HepG2 (cell line): Measurements from ENCODE around the gene PPCS. TPM values are rescaled to one million over a fixed set of nuclear protein-coding genes. Genes with fewer than 3 reads are reported as not detected.

Experiments used
- BHLHE40 ChIP-seq: IDR thresholded peaks from 2 replicates; pipeline ENCODE4 v1.6.1; 2011; ENCODE audit warnings: low read length, improper control_type of control experiment
- ELF3 ChIP-seq: IDR thresholded peaks from 2 replicates; pipeline ENCODE4 v1.6.1; 2016; ENCODE audit warnings: missing genetic modification reagents, missing compliant biosample characterization
- FOXK2 ChIP-seq: fragments of 450-650 bp; IDR thresholded peaks from 2 replicates; pipeline ENCODE4 v1.6.1; 2016
- IRF2 ChIP-seq: IDR thresholded peaks from 2 replicates; pipeline ENCODE4 v1.6.1; 2018; ENCODE audit warnings: missing genetic modification reagents, missing compliant biosample characterization
- ISX ChIP-seq: sonication (generic); formaldehyde crosslinking; conservative IDR thresholded peaks from 2 replicates; pipeline ENCODE4 v1.5.0; 2020; ENCODE audit warnings: missing genetic modification reagents
- KMT2A ChIP-seq: sonication (generic); formaldehyde crosslinking; IDR thresholded peaks from 2 replicates; pipeline ENCODE4 v1.4.0; 2020; ENCODE audit warnings: missing genetic modification reagents
- MTF1 ChIP-seq: sonication (generic); formaldehyde crosslinking; IDR thresholded peaks from 2 replicates; pipeline ENCODE4 v1.5.0; 2020; ENCODE audit warnings: missing genetic modification reagents
- MYC ChIP-seq: sonication (generic); formaldehyde crosslinking; IDR thresholded peaks from 2 replicates; pipeline ENCODE4 v1.9.0; 2021; ENCODE audit warnings: missing genetic modification reagents, borderline replicate concordance
- NFE2L1 ChIP-seq: sonication (generic); formaldehyde crosslinking; IDR thresholded peaks from 2 replicates; pipeline ENCODE4 v1.4.0; 2020; ENCODE audit warnings: missing genetic modification reagents, mild to moderate bottlenecking, borderline replicate concordance
- NFIB ChIP-seq: sonication (generic); formaldehyde crosslinking; IDR thresholded peaks from 2 replicates; pipeline ENCODE4 v1.9.0; 2021; ENCODE audit warnings: missing genetic modification reagents, mild to moderate bottlenecking, borderline replicate concordance
- NFYC ChIP-seq: IDR thresholded peaks from 2 replicates; pipeline ENCODE4 v1.6.1; 2016; ENCODE audit warnings: missing genetic modification reagents, missing compliant biosample characterization
- TARDBP ChIP-seq: sonication (generic); formaldehyde crosslinking; IDR thresholded peaks from 2 replicates; pipeline ENCODE4 v1.8.0; 2022; ENCODE audit warnings: mild to moderate bottlenecking, missing genetic modification reagents
- XRCC5 ChIP-seq: fragments of 200-400 bp; formaldehyde crosslinking; optimal IDR thresholded peaks from 2 replicates; pipeline ENCODE3; 2017; ENCODE audit warnings: mild to moderate bottlenecking, low read length
- ZKSCAN5 ChIP-seq: sonication (generic); formaldehyde crosslinking; IDR thresholded peaks from 2 replicates; pipeline ENCODE4 v1.5.1; 2020; ENCODE audit warnings: mild to moderate bottlenecking, missing genetic modification reagents
- ZNF317 ChIP-seq: sonication (generic); formaldehyde crosslinking; IDR thresholded peaks from 2 replicates; pipeline ENCODE4 v1.5.0; 2020; ENCODE audit warnings: mild to moderate bottlenecking, missing genetic modification reagents
- ZNF333 ChIP-seq: sonication (generic); formaldehyde crosslinking; IDR thresholded peaks from 2 replicates; pipeline ENCODE4 v1.4.0; 2020; ENCODE audit warnings: mild to moderate bottlenecking, missing genetic modification reagents, borderline replicate concordance
- ZNF605 ChIP-seq: sonication (generic); formaldehyde crosslinking; IDR thresholded peaks from 2 replicates; pipeline ENCODE4 v1.8.0; 2022; ENCODE audit warnings: mild to moderate bottlenecking, missing genetic modification reagents
- ZNF772 ChIP-seq: sonication (generic); formaldehyde crosslinking; IDR thresholded peaks from 2 replicates; pipeline ENCODE4 v1.5.0; 2020; ENCODE audit warnings: mild to moderate bottlenecking, missing genetic modification reagents
- polyA plus RNA-seq, 8 experiments: library from polyadenylated mRNA; depleted of rRNA in 3 of 8; stranded (reverse) in 7 of 8; unstranded in 1 of 8; fragments of >200 nt; fragmentation: Illumina TruSeq in 4 of 8; extraction: Trizol in 4 of 8; gene quantifications; 2 replicates each; pipeline versions ENCODE4 v1.2.1 to v1.2.3, GENCODE V29; 2011 to 2016; ENCODE audit warnings: low read depth in 4 of 8, missing spikeins in 1 of 8, mixed read lengths in 1 of 8; ENCODE audit not compliant: insufficient read depth in 1 of 8
- total RNA-seq, 5 experiments: library from RNA; depleted of rRNA; stranded (reverse); fragments of >200 nt; fragmentation: Illumina TruSeq; extraction: Trizol; gene quantifications; 2 replicates each; pipeline ENCODE4 v1.2.3, GENCODE V29; 2016; ENCODE audit warnings: low read depth in 1 of 5
- TF ChIP-seq, protein P1 (sequence below): sonication (generic); formaldehyde crosslinking; IDR thresholded peaks from 2 replicates; pipeline ENCODE4 v1.5.1; 2020; ENCODE audit warnings: mild to moderate bottlenecking, missing genetic modification reagents, moderate library complexity
- TF ChIP-seq, protein P2 (sequence below): IDR thresholded peaks from 2 replicates; pipeline ENCODE4 v1.6.1; 2018; ENCODE audit warnings: missing genetic modification reagents
- TF ChIP-seq, protein P3 (sequence below): sonication (generic); formaldehyde crosslinking; IDR thresholded peaks from 2 replicates; pipeline ENCODE4 v1.8.1; 2022; ENCODE audit warnings: mild to moderate bottlenecking, missing genetic modification reagents

PPCS gene
- total and polyA plus RNA-seq, 2 of the 13 experiments (the other 11 are each of a cell fraction or from before 2014, with no cell fraction given), result 13.4 to 38.9 TPM

DNA sequence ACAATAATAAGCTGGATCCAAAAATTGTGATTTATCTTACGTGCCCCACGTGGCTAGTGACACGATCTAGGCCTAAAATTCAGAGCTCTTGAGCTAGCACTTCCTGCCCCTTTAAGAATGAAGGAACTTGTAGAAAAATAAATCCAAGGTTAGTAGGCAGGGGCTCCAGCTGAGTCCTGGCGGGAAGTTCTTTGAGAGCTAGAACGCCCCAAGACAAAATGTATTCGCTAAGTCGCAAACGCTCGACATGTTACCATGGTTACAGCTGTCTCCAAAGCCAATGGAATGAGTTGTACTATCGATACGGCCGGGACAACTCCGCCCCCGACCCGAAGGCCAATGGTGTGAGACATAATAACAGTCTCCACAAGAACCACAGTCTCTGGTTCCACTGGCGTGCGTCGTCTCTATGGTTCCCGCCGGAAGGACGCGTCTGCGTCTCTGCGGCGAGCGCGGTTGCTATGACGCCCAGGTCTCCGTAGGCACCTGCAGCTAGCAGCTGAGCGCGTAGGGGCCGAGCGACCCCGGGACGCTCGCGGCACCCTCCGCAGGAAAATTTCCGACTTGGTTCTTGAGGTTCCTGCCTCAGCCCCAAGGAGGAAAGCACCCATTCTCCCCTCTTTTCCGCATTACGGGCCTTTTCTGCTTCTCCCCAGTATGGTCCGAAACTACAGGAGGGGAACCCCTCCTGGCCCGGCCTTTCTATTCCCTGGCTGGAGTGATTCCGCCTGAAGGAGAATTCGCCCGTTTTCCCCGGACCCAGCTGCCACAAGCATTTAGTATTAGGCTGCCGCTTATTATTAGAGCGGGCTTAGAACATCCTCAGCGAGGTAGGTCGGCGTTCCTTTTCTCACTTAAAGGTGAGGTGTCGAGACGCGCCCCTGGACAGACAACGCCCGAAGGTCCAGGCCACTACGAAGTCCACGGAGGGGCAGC, 6.8 kb downstream of the PPCS start, which contains the start of gene CCDC30 (continued):
- TF ChIP-seq, protein P1, sequence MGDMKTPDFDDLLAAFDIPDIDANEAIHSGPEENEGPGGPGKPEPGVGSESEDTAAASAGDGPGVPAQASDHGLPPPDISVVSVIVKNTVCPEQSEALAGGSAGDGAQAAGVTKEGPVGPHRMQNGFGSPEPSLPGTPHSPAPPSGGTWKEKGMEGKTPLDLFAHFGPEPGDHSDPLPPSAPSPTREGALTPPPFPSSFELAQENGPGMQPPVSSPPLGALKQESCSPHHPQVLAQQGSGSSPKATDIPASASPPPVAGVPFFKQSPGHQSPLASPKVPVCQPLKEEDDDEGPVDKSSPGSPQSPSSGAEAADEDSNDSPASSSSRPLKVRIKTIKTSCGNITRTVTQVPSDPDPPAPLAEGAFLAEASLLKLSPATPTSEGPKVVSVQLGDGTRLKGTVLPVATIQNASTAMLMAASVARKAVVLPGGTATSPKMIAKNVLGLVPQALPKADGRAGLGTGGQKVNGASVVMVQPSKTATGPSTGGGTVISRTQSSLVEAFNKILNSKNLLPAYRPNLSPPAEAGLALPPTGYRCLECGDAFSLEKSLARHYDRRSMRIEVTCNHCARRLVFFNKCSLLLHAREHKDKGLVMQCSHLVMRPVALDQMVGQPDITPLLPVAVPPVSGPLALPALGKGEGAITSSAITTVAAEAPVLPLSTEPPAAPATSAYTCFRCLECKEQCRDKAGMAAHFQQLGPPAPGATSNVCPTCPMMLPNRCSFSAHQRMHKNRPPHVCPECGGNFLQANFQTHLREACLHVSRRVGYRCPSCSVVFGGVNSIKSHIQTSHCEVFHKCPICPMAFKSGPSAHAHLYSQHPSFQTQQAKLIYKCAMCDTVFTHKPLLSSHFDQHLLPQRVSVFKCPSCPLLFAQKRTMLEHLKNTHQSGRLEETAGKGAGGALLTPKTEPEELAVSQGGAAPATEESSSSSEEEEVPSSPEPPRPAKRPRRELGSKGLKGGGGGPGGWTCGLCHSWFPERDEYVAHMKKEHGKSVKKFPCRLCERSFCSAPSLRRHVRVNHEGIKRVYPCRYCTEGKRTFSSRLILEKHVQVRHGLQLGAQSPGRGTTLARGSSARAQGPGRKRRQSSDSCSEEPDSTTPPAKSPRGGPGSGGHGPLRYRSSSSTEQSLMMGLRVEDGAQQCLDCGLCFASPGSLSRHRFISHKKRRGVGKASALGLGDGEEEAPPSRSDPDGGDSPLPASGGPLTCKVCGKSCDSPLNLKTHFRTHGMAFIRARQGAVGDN (CRISPR knock-in tag), result peak; percentile 69
- no peak for TF ChIP-seq ZKSCAN5
- TF ChIP-seq XRCC5, result peak; percentile 71
- TF ChIP-seq FOXK2, result 0 out of 2 replicates have a peak, but pooled peaks have one; percentile 30
- peak; percentile 91 for TF ChIP-seq NFYC
- TF ChIP-seq NFE2L1, result no peak
- TF ChIP-seq ZNF333 (CRISPR knock-in tag), result no peak
- TF ChIP-seq, protein P2, sequence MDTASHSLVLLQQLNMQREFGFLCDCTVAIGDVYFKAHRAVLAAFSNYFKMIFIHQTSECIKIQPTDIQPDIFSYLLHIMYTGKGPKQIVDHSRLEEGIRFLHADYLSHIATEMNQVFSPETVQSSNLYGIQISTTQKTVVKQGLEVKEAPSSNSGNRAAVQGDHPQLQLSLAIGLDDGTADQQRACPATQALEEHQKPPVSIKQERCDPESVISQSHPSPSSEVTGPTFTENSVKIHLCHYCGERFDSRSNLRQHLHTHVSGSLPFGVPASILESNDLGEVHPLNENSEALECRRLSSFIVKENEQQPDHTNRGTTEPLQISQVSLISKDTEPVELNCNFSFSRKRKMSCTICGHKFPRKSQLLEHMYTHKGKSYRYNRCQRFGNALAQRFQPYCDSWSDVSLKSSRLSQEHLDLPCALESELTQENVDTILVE (CRISPR knock-in tag), result no peak
- TF ChIP-seq, protein P3, sequence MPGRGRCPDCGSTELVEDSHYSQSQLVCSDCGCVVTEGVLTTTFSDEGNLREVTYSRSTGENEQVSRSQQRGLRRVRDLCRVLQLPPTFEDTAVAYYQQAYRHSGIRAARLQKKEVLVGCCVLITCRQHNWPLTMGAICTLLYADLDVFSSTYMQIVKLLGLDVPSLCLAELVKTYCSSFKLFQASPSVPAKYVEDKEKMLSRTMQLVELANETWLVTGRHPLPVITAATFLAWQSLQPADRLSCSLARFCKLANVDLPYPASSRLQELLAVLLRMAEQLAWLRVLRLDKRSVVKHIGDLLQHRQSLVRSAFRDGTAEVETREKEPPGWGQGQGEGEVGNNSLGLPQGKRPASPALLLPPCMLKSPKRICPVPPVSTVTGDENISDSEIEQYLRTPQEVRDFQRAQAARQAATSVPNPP (CRISPR knock-in tag), result no peak
- TF ChIP-seq ZNF605 (CRISPR knock-in tag), result peak; percentile 81
- peak; percentile 77 for TF ChIP-seq TARDBP (CRISPR knock-in tag)
- no peak; the same call in 1 of the 2 replicates for TF ChIP-seq MYC
- no peak for TF ChIP-seq ZNF772 (CRISPR knock-in tag)
- TF ChIP-seq KMT2A (CRISPR knock-in tag), result peak; percentile 51; the same call in 1 of the 2 replicates
- peak; percentile 30; the same call in 1 of the 2 replicates for TF ChIP-seq ELF3
- TF ChIP-seq MTF1 (CRISPR knock-in tag), result no peak
- TF ChIP-seq ZNF317 (CRISPR knock-in tag), result no peak
- peak; percentile 30; the same call in 1 of the 2 replicates for TF ChIP-seq IRF2
- no peak for TF ChIP-seq ISX (CRISPR knock-in tag)
- no peak for TF ChIP-seq BHLHE40
- no peak for TF ChIP-seq NFIB (CRISPR knock-in tag)
